K562 (cell line): ENCODE measurements around the gene XRN1. TPM values are rescaled to one million over a fixed set of nuclear protein-coding genes. Genes with fewer than 3 reads are reported as not detected.

ENCODE experiments used
- DEAF1 ChIP-seq: fragments of 450-650 bp; formaldehyde crosslinking; IDR thresholded peaks from 2 replicates; pipeline ENCODE4 v1.4.0; 2020; ENCODE audit warnings: mild to moderate bottlenecking, moderate library complexity
- ESRRA ChIP-seq: fragments of 450-650 bp; IDR thresholded peaks from 2 replicates; pipeline ENCODE4 v1.6.1; 2014; ENCODE audit warnings: low read depth, mild to moderate bottlenecking, moderate library complexity, borderline replicate concordance
- FOXP4 ChIP-seq: sonication (generic); formaldehyde crosslinking; IDR thresholded peaks from 2 replicates; pipeline ENCODE4 v1.8.0; 2022; ENCODE audit warnings: mild to moderate bottlenecking, missing genetic modification reagents, borderline replicate concordance
- HDAC1 ChIP-seq, 2 experiments: fragments of 450-650 bp; IDR thresholded peaks; 2 replicates each; pipeline ENCODE4 v1.6.1; 2016 to 2017; ENCODE audit warnings: inconsistent platforms in 1 of 2, mild to moderate bottlenecking in 1 of 2, moderate library complexity in 1 of 2
- MNT ChIP-seq, 2 experiments: fragments of 450-650 bp; conservative IDR thresholded peaks; 2 replicates each; pipeline ENCODE4 v1.6.1; 2017; ENCODE audit warnings: mild to moderate bottlenecking in 2 of 2, moderate library complexity in 2 of 2
- MTA3 ChIP-seq: fragments of 450-650 bp; formaldehyde crosslinking; IDR thresholded peaks from 2 replicates; pipeline ENCODE4 v1.6.1; 2017; ENCODE audit warnings: mild to moderate bottlenecking, borderline replicate concordance
- RBM15 ChIP-seq: fragments of 200-400 bp; formaldehyde crosslinking; IDR thresholded peaks from 2 replicates; pipeline ENCODE4 v1.6.1; 2018; ENCODE audit warnings: mild to moderate bottlenecking, low read length, moderate library complexity; ENCODE audit not compliant: insufficient read depth
- RUNX1 ChIP-seq: sonication (generic); IDR thresholded peaks from 2 replicates; pipeline ENCODE4 v1.6.1; 2016; ENCODE audit warnings: antibody characterized with exemption, low read depth
- USF1 ChIP-seq: sonication (generic); formaldehyde crosslinking; IDR thresholded peaks from 2 replicates; pipeline ENCODE4 v1.9.0; 2022; ENCODE audit warnings: mild to moderate bottlenecking, missing genetic modification reagents
- ZHX1 ChIP-seq: fragments of 150-350 bp; conservative IDR thresholded peaks from 2 replicates; pipeline ENCODE4 v1.6.1; 2014; ENCODE audit warnings: low read length
- ZNF124 ChIP-seq: sonication (generic); formaldehyde crosslinking; IDR thresholded peaks from 2 replicates; pipeline ENCODE4 v1.8.1; 2022; ENCODE audit warnings: missing genetic modification reagents
- polyA plus RNA-seq, 8 experiments: library from polyadenylated mRNA; depleted of rRNA in 4 of 8; stranded (reverse) in 5 of 8; unstranded in 3 of 8; fragments of >200 nt; fragmentation: Nextera tagmentation in 2 of 8; fragmentation: Illumina TruSeq in 1 of 8; extraction: Ambion mirVana in 2 of 8; extraction: Trizol in 1 of 8; gene quantifications; 2 replicates each; pipeline versions ENCODE4 v1.2.1 to v1.2.3, GENCODE V29; 2011 to 2014; ENCODE audit warnings: inconsistent platforms in 1 of 8, missing spikeins in 1 of 8
- total RNA-seq, 7 experiments: library from RNA; depleted of rRNA in 6 of 7; stranded (reverse); fragments of >200 nt in 6 of 7; fragmentation: Illumina TruSeq in 2 of 7; extraction: Trizol in 2 of 7; gene quantifications; 2 replicates each; pipeline versions ENCODE4 v1.2.1 to v1.2.3, GENCODE V29; 2011 to 2021; ENCODE audit warnings: low replicate concordance in 1 of 7

XRN1 gene
- total and polyA plus RNA-seq, 9 of the 15 experiments (the other 6 are each of a cell fraction or from before 2014, with no cell fraction given): 3.1 to 28.4 (median 17.2) TPM

GRCh38 chr3:142279965-142280590 is 167.8 kb downstream of the XRN1 start (continued):
- 0 out of 2 replicates have a peak, but pooled peaks have one; percentile 15 for TF ChIP-seq ZHX1
- TF ChIP-seq MTA3: peak; percentile 49; the same call in 1 of the 2 replicates
- peak; percentile 72 for TF ChIP-seq USF1 (CRISPR knock-in tag)
- no peak for TF ChIP-seq HDAC1 (IDR thresholded peaks at IDR 0.05)
- no peak for TF ChIP-seq ZNF124
- TF ChIP-seq FOXP4 (CRISPR knock-in tag): peak; percentile 78; the same call in 1 of the 2 replicates
- no peak for TF ChIP-seq RUNX1
- no peak for TF ChIP-seq RBM15
- TF ChIP-seq ESRRA: peak; percentile 98
- TF ChIP-seq DEAF1 (CRISPR knock-in tag): peak; percentile 91
- peak; percentile 90 to 92 for TF ChIP-seq MNT (conservative IDR thresholded peaks at IDR 0.05)
